ENCODE measurements around the gene CD163L1. TPM values are rescaled to one million over a fixed set of nuclear protein-coding genes. Genes with fewer than 3 reads are reported as not detected.

Gene CD163L1
- total and polyA plus RNA-seq, 9 of the 15 experiments (the other 6 are each of a cell fraction or from before 2014, with no cell fraction given): 0.54 to 9.2 (median 2.0) TPM

DNA sequence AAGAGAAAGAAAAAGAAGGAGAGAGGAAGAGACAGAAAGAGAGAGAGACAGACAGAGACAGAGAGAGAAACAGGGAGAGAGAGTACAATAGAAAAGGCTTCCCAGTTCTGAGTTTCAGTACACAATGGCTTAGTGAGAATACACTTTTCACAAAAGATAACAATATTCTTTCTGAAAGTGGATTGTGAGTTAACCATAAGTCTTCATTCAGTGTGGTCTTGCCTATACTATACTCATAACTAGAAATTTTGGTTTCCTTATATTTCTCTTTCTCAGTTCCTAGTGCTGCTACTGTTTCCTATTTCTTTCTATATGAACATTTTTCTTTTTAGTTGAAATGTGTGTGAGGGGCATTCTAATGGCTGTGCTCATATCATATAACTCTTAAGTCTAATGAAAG lies 9.3 kb downstream of the CD163L1 start:
- ATAC-seq (no peak), FAIRE-seq (no peak), DNase-seq (ENCODE audit: extremely low read depth in 1 of 4, low spot score in 3 of 4) (no peak)
- Histone ChIP-seq H3K9ac (ENCODE audit: insufficient read depth in 1 of 2, low read depth in 2 of 2, low read length in 2 of 2) (no peak overlapping the region), H3K36me3 (ENCODE audit: control insufficient read depth, insufficient read depth, low read length) (no peaks in the 10 kb centered on the region), H3K27ac (ENCODE audit: extremely low read depth, low read depth, low read length) (no peak overlapping the region), H3K27me3 (ENCODE audit: control insufficient read depth in 2 of 2, insufficient read depth in 2 of 2, low read length in 2 of 2) (no peaks in the 10 kb centered on the region), H3K4me2 (ENCODE audit: insufficient read depth, low read length) (no peak overlapping the region), H3K9me1 (ENCODE audit: control insufficient read depth, insufficient read depth, low read length) (no peaks in the 10 kb centered on the region), H3K4me3 (no peak overlapping the region), H2AFZ (ENCODE audit: low read depth, low read length) (no peak overlapping the region), H3K4me1 (replicated peaks in 1 of 2; ENCODE audit: control insufficient read depth in 2 of 2, insufficient read depth in 2 of 2, low read length in 2 of 2) (peaks cover 0 to under 1% of the 10 kb centered on the region in 2 experiments; a peak in 1 of 5 replicates), H3K79me2 (ENCODE audit: control insufficient read depth, insufficient read depth, low read length) (no peaks in the 10 kb centered on the region), H4K20me1 (replicated peaks; ENCODE audit: control insufficient read depth, insufficient read depth, low read length) (no peaks in the 10 kb centered on the region), H3K9me3 (replicated peaks; ENCODE audit: control insufficient read depth, insufficient read depth, low read depth, low read length) (no peaks in the 10 kb centered on the region)
- CTCF ChIA-PET (ENCODE audit: low intra/inter-chr PET ratio): no interaction called here
- in situ Hi-C loops (cut with MboI) (loop anchor here (10.0 kb wide), 1 partner anchor 60 kb away; no protein-coding TSS in a partner anchor), intact Hi-C loops (cut with micrococcal nuclease) (no loop called here)
- POLR2A ChIA-PET: no interaction called here
- TF ChIP-seq, protein P1, sequence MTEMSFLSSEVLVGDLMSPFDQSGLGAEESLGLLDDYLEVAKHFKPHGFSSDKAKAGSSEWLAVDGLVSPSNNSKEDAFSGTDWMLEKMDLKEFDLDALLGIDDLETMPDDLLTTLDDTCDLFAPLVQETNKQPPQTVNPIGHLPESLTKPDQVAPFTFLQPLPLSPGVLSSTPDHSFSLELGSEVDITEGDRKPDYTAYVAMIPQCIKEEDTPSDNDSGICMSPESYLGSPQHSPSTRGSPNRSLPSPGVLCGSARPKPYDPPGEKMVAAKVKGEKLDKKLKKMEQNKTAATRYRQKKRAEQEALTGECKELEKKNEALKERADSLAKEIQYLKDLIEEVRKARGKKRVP (CRISPR knock-in tag; IDR thresholded peaks at IDR 0.05): no peak
- TF ChIP-seq WHSC1 (IDR thresholded peaks at IDR 0.05; ENCODE audit: low read length): no peak
- no peak for TF ChIP-seq DNMT1 (IDR thresholded peaks at IDR 0.05)
- no peak for TF ChIP-seq HINFP (tag; conservative IDR thresholded peaks at IDR 0.05; ENCODE audit: low read depth)
- no peak for TF ChIP-seq XRCC4 (IDR thresholded peaks at IDR 0.05; ENCODE audit: extremely low read depth, insufficient read depth, insufficient read length)
- TF ChIP-seq, protein P2, sequence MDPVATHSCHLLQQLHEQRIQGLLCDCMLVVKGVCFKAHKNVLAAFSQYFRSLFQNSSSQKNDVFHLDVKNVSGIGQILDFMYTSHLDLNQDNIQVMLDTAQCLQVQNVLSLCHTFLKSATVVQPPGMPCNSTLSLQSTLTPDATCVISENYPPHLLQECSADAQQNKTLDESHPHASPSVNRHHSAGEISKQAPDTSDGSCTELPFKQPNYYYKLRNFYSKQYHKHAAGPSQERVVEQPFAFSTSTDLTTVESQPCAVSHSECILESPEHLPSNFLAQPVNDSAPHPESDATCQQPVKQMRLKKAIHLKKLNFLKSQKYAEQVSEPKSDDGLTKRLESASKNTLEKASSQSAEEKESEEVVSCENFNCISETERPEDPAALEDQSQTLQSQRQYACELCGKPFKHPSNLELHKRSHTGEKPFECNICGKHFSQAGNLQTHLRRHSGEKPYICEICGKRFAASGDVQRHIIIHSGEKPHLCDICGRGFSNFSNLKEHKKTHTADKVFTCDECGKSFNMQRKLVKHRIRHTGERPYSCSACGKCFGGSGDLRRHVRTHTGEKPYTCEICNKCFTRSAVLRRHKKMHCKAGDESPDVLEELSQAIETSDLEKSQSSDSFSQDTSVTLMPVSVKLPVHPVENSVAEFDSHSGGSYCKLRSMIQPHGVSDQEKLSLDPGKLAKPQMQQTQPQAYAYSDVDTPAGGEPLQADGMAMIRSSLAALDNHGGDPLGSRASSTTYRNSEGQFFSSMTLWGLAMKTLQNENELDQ (CRISPR knock-in tag; IDR thresholded peaks at IDR 0.05; ENCODE audit: borderline replicate concordance): no peak
- TF ChIP-seq ZNF41 (CRISPR knock-in tag; conservative IDR thresholded peaks at IDR 0.05): no peak
- no peak for TF ChIP-seq ZC3H8 (IDR thresholded peaks at IDR 0.05)
- no TSS peak for BruUV-seq (replicated peaks)

Measured in K562 (cell line).